ENCODE results near the gene RPS6KA2. TPM values are rescaled to one million over a fixed set of nuclear protein-coding genes. Genes with fewer than 3 reads are reported as not detected.
"Not testable (repeated sequence)": the region's sequence is repeated elsewhere in the genome, so short reads cannot be mapped to it uniquely, and the experiment has no call there.

The RPS6KA2 gene
- total RNA-seq, 2 donors from 2014 or later, result 59.5 to 75.4 TPM

- Histone ChIP-seq H3K4me1 (ENCODE audit: control insufficient read depth in 1 of 2, low read depth in 2 of 2) (no peaks in the 10 kb centered on the region), H3K27me3 (replicated peaks; ENCODE audit: insufficient read depth) (no peaks in the 10 kb centered on the region), H3K4me3 (no peak overlapping the region), H3K36me3 (no peaks in the 10 kb centered on the region), H3K9me3 (no peaks in the 10 kb centered on the region), H3K27ac (no peak overlapping the region)
- DNase-seq (ENCODE audit: low spot score), result no peak
- TF ChIP-seq CTCF (IDR thresholded peaks at IDR 0.05), result no peak
- ATAC-seq (ENCODE audit: insufficient number of reproducible peaks, low FRiP score, low read depth), result no peak
Observed at GRCh38 chr6:166395778-166396177, 231.3 kb downstream of the RPS6KA2 start.

GRCh38 chr6:166395351-166395750, 231.7 kb downstream of the RPS6KA2 start:
- Histone ChIP-seq H3K27me3 (replicated peaks; ENCODE audit: insufficient read depth) (no peaks in the 10 kb centered on the region), H3K27ac (no peak overlapping the region), H3K4me3 (no peak overlapping the region), H3K36me3 (no peaks in the 10 kb centered on the region), H3K9me3 (no peaks in the 10 kb centered on the region), H3K4me1 (ENCODE audit: control insufficient read depth in 1 of 2, low read depth in 2 of 2) (no peaks in the 10 kb centered on the region)
- ATAC-seq (ENCODE audit: insufficient number of reproducible peaks, low FRiP score, low read depth) (no peak), DNase-seq (ENCODE audit: low spot score) (no peak)
- no peak for TF ChIP-seq CTCF (IDR thresholded peaks at IDR 0.05)

GRCh38 chr6:166394036-166394892, 232.8 kb downstream of the RPS6KA2 start:
- DNase-seq (ENCODE audit: low spot score) (no peak), ATAC-seq (ENCODE audit: insufficient number of reproducible peaks, low FRiP score, low read depth) (no peak)
- Histone ChIP-seq H3K36me3 (no peaks in the 10 kb centered on the region), H3K4me3 (no peak overlapping the region), H3K9me3 (no peaks in the 10 kb centered on the region), H3K27me3 (replicated peaks; ENCODE audit: insufficient read depth) (no peaks in the 10 kb centered on the region), H3K4me1 (ENCODE audit: control insufficient read depth in 1 of 2, low read depth in 2 of 2) (no peaks in the 10 kb centered on the region), H3K27ac (no peak overlapping the region)
- no peak for TF ChIP-seq CTCF (IDR thresholded peaks at IDR 0.05)

- DNase-seq (ENCODE audit: low spot score) (no peak), ATAC-seq (ENCODE audit: insufficient number of reproducible peaks, low FRiP score, low read depth) (no peak)
- Histone ChIP-seq H3K27ac (no peak overlapping the region), H3K9me3 (no peaks in the 10 kb centered on the region), H3K36me3 (no peaks in the 10 kb centered on the region), H3K4me1 (ENCODE audit: control insufficient read depth in 1 of 2, low read depth in 2 of 2) (no peaks in the 10 kb centered on the region), H3K4me3 (no peak overlapping the region), H3K27me3 (replicated peaks; ENCODE audit: insufficient read depth) (no peaks in the 10 kb centered on the region)
- TF ChIP-seq CTCF (IDR thresholded peaks at IDR 0.05), result no peak
Observed at GRCh38 chr6:166393535-166393823, 233.6 kb downstream of the RPS6KA2 start.

GRCh38 chr6:166392755-166393534, 234.1 kb downstream of the RPS6KA2 start:
- not testable (repeated sequence) for H3K36me3 ChIP-seq; H3K4me1 ChIP-seq (ENCODE audit: control insufficient read depth in 1 of 2, low read depth in 2 of 2); H3K9me3 ChIP-seq; H3K27ac ChIP-seq; DNase-seq (ENCODE audit: low spot score); H3K27me3 ChIP-seq (replicated peaks; ENCODE audit: insufficient read depth); H3K4me3 ChIP-seq; ATAC-seq (ENCODE audit: insufficient number of reproducible peaks, low FRiP score, low read depth)
